WTC11 (cell line): ENCODE data around the gene NAA80.

Source experiments
- ATF1 ChIP-seq: sonication (generic); formaldehyde crosslinking; IDR thresholded peaks from 2 replicates; pipeline ENCODE4 v1.8.1; 2023; ENCODE audit warnings: mild to moderate bottlenecking, moderate library complexity, missing genetic modification reagents
- CREB1 ChIP-seq: sonication (generic); formaldehyde crosslinking; IDR thresholded peaks from 2 replicates; pipeline ENCODE4 v1.8.0; 2023; ENCODE audit warnings: mild to moderate bottlenecking, missing genetic modification reagents
- CTCF ChIP-seq: fragments of 200-600 bp; IDR thresholded peaks from 2 replicates; pipeline ENCODE4 v1.8.0; 2022; ENCODE audit warnings: antibody characterized with exemption
- E2F1 ChIP-seq: sonication (generic); formaldehyde crosslinking; IDR thresholded peaks from 2 replicates; pipeline ENCODE4 v1.8.0; 2022; ENCODE audit warnings: mild to moderate bottlenecking, missing genetic modification reagents
- FOXJ3 ChIP-seq: sonication (generic); formaldehyde crosslinking; IDR thresholded peaks from 2 replicates; pipeline ENCODE4 v1.9.0; 2021; ENCODE audit warnings: missing genetic modification reagents, mild to moderate bottlenecking, borderline replicate concordance
- FOXP4 ChIP-seq: sonication (generic); formaldehyde crosslinking; IDR thresholded peaks from 2 replicates; pipeline ENCODE4 v1.8.0; 2022; ENCODE audit warnings: mild to moderate bottlenecking, missing genetic modification reagents
- GABPB1 ChIP-seq: sonication (generic); formaldehyde crosslinking; IDR thresholded peaks from 2 replicates; pipeline ENCODE4 v1.8.1; 2023; ENCODE audit warnings: mild to moderate bottlenecking, missing genetic modification reagents
- JUN ChIP-seq: sonication (generic); formaldehyde crosslinking; IDR thresholded peaks from 2 replicates; pipeline ENCODE4 v1.8.0; 2023; ENCODE audit warnings: mild to moderate bottlenecking, missing genetic modification reagents
- NR1H2 ChIP-seq: sonication (generic); formaldehyde crosslinking; IDR thresholded peaks from 2 replicates; pipeline ENCODE4 v1.9.0; 2021; ENCODE audit warnings: mild to moderate bottlenecking, moderate library complexity, missing genetic modification reagents
- SMAD4 ChIP-seq: sonication (generic); formaldehyde crosslinking; IDR thresholded peaks from 2 replicates; pipeline ENCODE4 v1.8.0; 2022; ENCODE audit warnings: mild to moderate bottlenecking, missing genetic modification reagents
- ZNF232 ChIP-seq: sonication (generic); formaldehyde crosslinking; IDR thresholded peaks from 2 replicates; pipeline ENCODE4 v1.8.0; 2022; ENCODE audit warnings: mild to moderate bottlenecking, missing genetic modification reagents

- TF ChIP-seq NR1H2 (CRISPR knock-in tag) (no peak), CTCF (no peak), E2F1 (no peak), ATF1 (CRISPR knock-in tag) (no peak), JUN (CRISPR knock-in tag) (no peak), FOXJ3 (CRISPR knock-in tag) (no peak), CREB1 (CRISPR knock-in tag) (no peak), SMAD4 (CRISPR knock-in tag) (no peak), FOXP4 (CRISPR knock-in tag) (no peak), GABPB1 (CRISPR knock-in tag) (no peak), ZNF232 (CRISPR knock-in tag) (no peak)
These were observed 22.8 kb upstream of the NAA80 start for GRCh38 chr3:50322115-50322385.
